LNCAP (cell line): ENCODE data around the gene CNOT2.

ENCODE experiments used
- CTCF ChIP-seq: fragments of 450-650 bp; IDR thresholded peaks from 2 replicates; pipeline ENCODE4 v1.5.1; 2017; ENCODE audit warnings: mild to moderate bottlenecking

Gene CNOT2

GRCh38 chr12:70367258-70368141 is 124.3 kb downstream of the CNOT2 start:
- TF ChIP-seq CTCF = no peak

- no peak for TF ChIP-seq CTCF
Measured at GRCh38 chr12:70372881-70373280, 129.6 kb downstream of the CNOT2 start.

GRCh38 chr12:70379846-70380245 is 136.6 kb downstream of the CNOT2 start:
- TF ChIP-seq CTCF = no peak

- no peak for TF ChIP-seq CTCF
Measured at GRCh38 chr12:70383484-70383883, 140.3 kb downstream of the CNOT2 start.

- no peak for TF ChIP-seq CTCF
Measured at GRCh38 chr12:70383886-70384285, 140.7 kb downstream of the CNOT2 start.

GRCh38 chr12:70386771-70387170 is 143.5 kb downstream of the CNOT2 start:
- TF ChIP-seq CTCF = no peak

GRCh38 chr12:70389678-70390077 is 146.4 kb downstream of the CNOT2 start:
- TF ChIP-seq CTCF = no peak
